T-helper 9 cell (primary cell): ENCODE data around the gene TOMM40L.
A peak's percentile ranks its signal among the peaks of the same experiment; 100 is the strongest.

ENCODE experiments used
- DNase-seq: peaks from one replicate; pipeline ENCODE4 v3.0.0-alpha.2; 2020

The TOMM40L gene

GRCh38 chr1:161258439-161259344 lies 32.8 kb downstream of the TOMM40L start, which contains the start of gene PCP4L1:
TSS of gene PCP4L1 (plus strand) at chr1:161258745. CDS start at chr1:161258975, 230 bp downstream.
- DNase-seq = peak; percentile 1

GRCh38 chr1:161259345-161259702 lies 33.5 kb downstream of the TOMM40L start:
- DNase-seq = no peak

GRCh38 chr1:161259765-161260164 lies 33.9 kb downstream of the TOMM40L start:
- DNase-seq = no peak

- DNase-seq = no peak
Measured at GRCh38 chr1:161260376-161261260, 34.8 kb downstream of the TOMM40L start.

- DNase-seq = no peak
Measured at GRCh38 chr1:161261261-161262235, 35.7 kb downstream of the TOMM40L start.

- no peak for DNase-seq
Measured at GRCh38 chr1:161265305-161265704, 39.4 kb downstream of the TOMM40L start.

GRCh38 chr1:161266202-161266601 lies 40.3 kb downstream of the TOMM40L start:
- DNase-seq = no peak

GRCh38 chr1:161266836-161267235 lies 41.0 kb downstream of the TOMM40L start:
- no peak for DNase-seq

- no peak for DNase-seq
Measured at GRCh38 chr1:161267321-161267720, 41.5 kb downstream of the TOMM40L start.

- no peak for DNase-seq
Measured at GRCh38 chr1:161273402-161273801, 47.5 kb downstream of the TOMM40L start.

GRCh38 chr1:161274874-161275273 lies 49.0 kb downstream of the TOMM40L start:
- no peak for DNase-seq
